Measurements from ENCODE around the gene TBC1D28. TPM values are rescaled to one million over a fixed set of nuclear protein-coding genes. Genes with fewer than 3 reads are reported as not detected.
"Not testable (repeated sequence)": the region's sequence is repeated elsewhere in the genome, so short reads cannot be mapped to it uniquely, and the experiment has no call there.

The TBC1D28 gene
- total RNA-seq = not detected in 2 replicates

DNA sequence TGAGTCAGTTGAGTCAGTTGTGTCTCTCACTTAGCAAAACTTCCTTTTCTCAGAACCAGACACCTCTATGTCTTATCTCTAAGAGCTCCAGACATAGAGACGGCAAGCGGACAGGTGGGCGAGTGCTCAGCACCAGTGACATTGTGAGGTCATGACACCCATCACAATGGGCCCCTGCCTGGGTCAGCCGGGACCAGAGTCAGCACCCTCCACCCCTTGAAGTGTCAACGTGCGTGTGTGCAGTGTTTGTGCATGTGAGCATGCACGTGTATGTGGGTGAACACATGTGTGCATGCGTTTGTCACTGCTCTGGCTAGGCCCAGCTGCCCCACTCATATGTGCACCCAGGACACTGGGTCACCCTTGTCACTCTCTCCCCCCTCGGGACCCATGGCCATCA lies at the start of gene TBC1D28:
Gene TBC1D28 (minus strand): TSS at position 101 of the 400 bp plus-strand sequence. CDS start 3,039 bp downstream, outside the sequence.
- DNase-seq (ENCODE audit: low read depth) = not testable (repeated sequence)

DNA sequence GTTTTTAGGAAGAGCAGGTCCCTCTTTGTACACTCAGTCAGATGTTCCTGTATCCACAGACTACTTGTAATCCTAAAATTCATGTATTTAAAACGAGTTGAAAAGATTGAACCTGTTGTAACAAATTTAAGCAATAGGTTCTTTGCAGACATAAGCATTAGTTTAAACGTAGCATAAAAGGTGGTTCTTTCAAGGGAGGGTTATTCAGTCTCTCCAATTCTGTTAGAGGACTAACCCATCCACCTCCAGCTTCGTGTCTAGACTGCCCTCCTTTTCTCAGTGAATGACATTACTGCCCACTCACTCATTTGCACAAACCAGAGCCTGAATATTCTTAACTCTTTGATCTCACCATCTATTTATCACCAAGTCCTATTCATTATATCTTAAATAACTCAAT lies 38.5 kb upstream of the TBC1D28 start:
- DNase-seq (ENCODE audit: low read depth) = not testable (repeated sequence)

DNA sequence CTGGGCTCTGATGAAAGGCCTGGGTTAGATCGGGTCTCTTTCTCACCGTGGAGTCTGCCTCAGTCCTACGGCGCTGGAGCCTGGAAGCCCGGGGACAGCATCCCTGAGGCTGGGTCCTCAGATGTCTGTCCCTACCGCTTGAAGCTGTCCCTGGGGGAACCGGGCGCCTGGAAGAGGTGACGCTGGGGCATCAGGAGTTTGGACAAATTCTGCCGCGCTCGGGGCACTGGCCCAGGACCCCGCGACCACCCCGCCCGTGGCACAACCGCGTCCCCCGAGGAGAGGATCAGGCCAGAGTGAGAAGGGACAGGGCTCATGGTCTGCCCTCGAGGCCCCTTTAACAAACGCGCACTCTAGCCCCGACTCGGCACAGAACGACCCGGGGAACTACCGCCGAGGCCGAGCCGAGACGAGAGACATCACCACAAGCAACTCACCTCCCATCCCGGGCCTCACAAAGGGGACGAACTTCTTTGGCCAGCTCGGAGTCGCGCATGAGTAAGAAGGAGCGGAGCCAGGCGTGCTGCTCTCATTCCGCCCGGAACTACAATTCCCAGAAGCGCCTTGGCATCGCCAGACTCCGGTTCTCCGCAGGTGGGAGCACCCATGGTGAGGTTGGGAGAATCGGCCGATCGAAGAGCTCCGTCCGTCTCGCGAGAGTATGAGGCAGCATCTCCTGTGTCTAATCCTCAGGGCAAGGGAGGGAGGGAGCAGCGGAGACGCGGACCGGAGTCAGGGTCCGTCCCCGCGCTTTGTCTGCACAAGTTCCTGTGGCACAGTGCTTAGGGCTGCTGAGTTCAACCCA lies 37.8 kb upstream of the TBC1D28 start, which contains the start of gene FOXO3B:
Gene FOXO3B (minus strand): TSS at position 548 of the 805 bp plus-strand sequence. CDS start 663 bp downstream, outside the sequence.
- DNase-seq (ENCODE audit: low read depth) = peak; percentile 85

DNA sequence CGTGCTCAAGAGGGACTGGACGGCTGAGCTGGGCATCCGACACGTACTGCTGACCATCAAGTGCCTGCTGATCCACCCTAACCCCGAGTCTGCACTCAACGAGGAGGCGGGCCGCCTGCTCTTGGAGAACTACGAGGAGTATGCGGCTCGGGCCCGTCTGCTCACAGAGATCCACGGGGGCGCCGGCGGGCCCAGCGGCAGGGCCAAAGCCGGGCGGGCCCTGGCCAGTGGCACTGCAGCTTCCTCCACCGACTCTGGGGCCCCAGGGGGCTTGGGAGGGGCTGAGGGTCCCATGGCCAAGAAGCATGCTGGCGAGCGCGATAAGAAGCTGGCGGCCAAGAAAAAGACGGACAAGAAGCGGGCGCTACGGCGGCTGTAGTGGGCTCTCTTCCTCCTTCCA lies 33.2 kb upstream of the TBC1D28 start:
- not testable (repeated sequence) for DNase-seq (ENCODE audit: low read depth)

DNA sequence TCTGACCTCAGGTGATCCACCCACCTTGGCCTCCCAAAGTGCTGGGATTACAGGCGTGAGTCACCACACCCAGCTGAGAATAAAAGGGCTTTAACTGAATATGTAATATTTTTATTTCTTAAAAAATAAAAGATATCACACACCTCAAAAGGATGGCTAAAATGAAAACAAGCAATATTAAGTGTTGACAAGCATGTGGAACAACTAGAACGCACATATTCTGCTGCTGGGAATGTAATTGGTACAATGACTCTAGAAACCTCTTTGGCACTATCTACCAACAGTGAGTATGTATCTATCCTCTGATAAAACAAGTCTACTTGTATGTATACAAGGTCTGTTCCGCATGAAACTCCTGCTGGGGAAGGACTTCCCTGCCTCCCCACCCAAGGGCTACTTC lies 32.7 kb upstream of the TBC1D28 start:
- DNase-seq (ENCODE audit: low read depth) = not testable (repeated sequence)

DNA sequence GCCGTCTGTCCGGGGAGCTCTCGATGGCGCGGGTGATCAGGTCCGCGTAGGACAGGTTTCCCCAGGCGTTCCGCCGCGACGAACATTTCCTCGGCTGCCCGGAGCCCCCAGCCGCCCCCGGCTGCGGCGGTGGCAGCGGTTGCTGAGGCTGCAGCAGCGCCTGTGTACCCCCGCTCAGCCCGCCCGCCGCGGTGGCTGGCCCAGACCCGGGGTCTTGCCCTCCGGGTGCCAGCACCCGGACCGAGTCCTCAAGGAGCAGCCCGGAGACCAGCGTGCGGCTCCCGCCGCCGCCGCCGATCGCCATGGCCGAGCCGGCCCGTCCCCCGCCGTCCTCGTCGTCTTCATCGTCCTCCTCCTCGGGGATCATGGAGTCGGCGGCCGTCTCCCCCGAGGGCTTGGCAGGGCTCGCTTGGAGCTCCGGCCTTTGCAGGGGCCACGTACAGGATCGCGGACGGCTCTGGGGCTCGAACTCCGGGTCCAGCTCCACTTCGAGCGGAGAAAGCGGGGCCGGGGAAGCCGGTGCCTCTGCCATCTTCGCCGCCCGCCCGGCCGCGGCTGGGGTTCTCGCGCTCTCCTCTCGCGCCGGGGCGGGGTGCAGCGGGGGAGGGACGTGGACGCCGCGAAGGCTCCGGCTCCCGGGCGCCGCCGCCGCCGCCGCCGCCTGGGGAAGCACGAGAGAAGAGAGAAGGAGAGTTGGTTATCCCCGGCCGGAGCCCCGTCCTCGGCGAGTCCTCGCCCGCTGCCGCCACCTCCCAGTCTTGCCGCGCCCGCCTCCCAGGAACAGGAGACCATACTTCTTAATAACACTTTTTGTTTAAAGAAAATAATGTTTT lies 28.4 kb upstream of the TBC1D28 start:
- DNase-seq (ENCODE audit: low read depth) = not testable (repeated sequence)

DNA sequence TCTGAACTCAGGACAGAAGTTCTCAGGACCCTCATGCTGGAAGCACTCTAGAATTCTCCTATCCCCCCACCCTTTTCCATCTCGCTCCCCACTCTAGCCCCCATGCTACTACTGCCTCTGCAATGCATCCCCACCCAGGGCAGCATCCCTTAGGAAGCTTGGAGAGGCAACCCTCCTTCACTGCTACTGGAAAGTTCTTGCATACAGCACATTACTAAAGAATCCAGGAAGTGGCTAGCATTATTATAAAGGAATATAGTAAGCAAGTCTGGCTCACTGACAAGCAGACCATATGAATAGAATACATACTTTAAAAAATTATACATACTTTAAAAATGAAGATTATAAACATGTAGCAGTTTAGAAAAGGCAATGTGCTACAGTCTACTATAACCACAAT lies 24.4 kb upstream of the TBC1D28 start:
- not testable (repeated sequence) for DNase-seq (ENCODE audit: low read depth)

DNA sequence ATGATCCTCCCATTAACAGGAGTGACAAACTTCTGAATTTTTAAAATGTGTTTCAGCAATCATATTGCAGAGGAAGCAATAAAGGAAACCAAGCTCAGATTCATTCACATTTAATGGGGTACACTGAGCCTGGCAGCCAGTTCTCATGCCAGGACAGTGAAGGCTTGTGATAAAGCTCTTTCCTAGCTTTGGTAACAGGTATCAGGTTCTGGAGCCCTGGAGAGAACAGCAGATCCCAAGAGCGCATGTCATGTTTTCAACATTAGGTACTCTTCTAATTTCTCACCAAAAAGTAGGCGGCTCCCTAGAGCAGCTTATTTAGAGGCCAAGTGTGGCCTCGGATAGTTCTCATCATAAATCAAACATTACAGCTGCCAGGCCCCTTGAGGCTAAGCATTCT lies 23.3 kb upstream of the TBC1D28 start:
- not testable (repeated sequence) for DNase-seq (ENCODE audit: low read depth)

DNA sequence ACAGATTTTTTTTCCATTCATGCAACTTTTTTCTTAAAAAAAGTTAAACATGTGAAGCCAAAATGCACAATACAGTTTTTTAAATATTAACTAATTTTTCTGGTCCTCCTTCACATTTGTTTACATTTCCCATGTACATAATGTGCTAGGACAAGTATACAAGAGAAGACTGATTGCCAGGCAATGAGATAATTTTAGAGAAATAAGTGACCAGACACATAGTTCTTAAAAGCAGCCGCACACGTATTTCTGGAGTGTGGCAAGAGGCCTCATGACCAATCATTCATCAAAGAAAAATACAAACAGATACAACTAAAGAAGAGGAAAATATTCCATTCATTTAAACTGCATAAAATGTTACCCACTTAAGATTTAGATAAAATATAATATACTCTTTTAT lies 22.1 kb upstream of the TBC1D28 start:
- not testable (repeated sequence) for DNase-seq (ENCODE audit: low read depth)

DNA sequence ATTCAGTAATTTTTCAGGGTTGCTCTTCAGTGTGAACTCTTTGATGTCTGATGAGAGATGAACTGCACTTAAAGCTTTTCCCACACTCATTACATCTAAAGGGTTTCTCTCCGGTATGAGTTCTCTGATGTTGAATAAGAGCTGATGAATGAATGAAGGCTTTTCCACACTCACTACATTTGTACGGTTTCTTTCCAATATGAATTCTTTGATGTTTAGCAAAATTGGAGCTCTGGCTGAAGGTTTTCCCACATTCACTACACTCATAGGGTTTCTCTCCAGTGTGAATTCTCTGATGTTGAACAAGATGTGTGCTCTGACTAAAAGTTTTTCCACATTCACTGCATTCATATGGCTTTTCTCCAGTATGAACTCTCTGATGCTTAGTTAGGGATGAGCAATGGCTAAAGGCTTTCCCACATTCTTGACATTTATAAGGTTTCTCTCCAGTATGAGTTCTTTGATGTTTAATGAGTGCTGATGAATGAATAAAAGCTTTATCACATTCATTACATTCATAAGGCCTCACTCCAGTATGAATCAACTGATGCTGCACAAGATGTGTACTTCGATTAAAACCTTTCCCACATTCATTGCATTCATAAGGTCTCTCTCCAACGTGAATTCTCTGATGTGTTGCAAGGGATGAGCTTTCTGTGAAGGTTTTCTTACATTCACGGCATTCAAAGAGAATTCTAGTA lies 17.9 kb upstream of the TBC1D28 start:
- DNase-seq (ENCODE audit: low read depth) = not testable (repeated sequence)

DNA sequence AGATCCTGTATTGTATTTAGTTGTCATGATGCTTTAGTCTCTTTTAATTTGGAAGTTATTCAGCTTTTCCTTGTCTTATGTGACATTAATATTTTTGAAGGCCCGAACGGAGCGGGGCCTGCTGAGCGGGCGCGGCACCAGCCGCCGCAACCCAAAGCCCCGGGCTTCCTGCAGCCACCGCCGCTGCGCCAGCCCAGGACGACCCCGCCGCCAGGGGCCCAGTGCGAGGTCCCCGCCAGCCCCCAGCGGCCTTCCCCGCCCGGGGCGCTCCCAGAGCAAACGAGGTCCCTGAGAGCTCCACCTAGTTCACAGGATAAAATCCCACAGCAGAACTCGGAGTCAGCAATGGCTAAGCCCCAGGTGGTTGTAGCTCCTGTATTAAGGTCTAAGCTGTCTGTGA lies 5.9 kb upstream of the TBC1D28 start:
- DNase-seq (ENCODE audit: low read depth) = not testable (repeated sequence)

DNA sequence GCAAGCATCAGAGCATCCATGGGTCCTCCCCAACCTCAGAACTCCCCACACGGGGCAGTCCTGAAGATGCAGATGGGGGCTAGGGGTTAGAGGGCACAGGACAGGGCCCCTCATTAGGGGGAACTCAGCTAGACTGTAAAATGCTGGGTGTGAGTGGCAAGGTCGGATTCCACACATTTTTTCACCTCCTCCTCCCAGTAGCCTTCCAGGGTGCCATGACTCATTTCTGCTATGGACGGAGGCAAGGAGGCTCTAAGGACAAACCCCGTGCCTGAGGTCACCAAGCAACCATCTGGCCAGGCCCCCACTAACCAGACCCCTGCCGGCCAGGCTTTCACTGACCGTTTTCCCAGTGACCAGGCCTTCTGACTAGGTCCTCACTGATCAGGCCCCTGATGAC lies 1.1 kb downstream of the TBC1D28 start:
- not testable (repeated sequence) for DNase-seq (ENCODE audit: low read depth)

DNA sequence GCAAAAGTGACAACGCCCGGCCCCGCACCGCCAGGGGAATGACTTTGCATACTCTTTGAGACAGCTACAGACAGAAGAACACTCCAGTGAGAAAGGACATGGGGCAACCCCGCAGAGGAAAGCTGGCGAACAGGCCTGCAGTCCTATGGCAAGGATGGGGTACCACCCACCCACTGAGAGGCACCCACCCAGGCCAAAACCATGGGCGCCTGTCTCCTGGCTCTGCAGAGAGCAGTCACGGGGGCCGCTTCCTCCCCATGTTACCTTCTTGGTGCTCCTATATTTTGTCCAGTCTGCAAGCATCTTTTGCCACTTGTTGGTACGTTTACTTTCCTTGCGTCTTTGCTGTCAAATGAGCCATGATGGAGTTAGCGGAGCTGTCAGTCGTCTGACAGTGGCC lies 5.8 kb downstream of the TBC1D28 start:
- not testable (repeated sequence) for DNase-seq (ENCODE audit: low read depth)

DNA sequence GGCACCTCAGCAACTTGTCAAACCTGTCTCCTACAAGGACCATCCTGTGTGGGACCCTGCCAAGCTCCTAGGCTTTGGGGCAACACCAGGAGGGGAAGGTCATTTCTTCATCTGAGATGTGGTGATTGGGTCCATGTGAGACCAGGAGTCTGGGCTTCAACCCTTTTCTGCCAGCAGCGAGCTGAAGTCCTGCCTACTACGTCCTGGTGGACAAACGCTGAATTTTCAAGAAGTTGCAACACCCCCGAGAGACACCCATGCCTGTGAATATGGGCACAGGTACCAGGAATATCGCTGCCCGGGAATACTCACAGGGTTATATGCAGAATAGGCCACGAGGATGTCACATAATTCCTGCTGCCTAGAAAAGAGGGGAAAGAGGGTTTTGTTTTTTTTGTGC lies 8.0 kb downstream of the TBC1D28 start:
- DNase-seq (ENCODE audit: low read depth) = not testable (repeated sequence)

DNA sequence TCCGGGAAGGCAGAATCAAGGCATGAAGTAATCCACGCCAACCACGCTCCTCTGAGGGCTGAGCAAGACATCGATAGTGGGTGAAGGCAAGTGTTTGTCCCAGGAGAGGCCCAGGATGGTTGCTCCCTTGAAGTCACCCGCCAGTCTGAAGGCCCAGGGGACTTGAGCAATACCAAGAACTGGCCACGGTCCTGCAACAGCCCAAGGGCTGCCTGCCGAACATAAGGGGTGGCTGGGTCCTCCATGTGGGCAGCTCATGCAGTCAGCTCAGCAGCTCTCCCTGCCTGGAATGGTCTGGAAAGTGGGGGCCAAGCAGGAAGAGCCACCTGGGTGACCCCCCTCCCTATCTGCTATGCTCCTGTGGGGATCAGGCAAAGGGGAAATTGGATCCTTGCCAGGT lies 8.4 kb downstream of the TBC1D28 start:
- DNase-seq (ENCODE audit: low read depth) = not testable (repeated sequence)

DNA sequence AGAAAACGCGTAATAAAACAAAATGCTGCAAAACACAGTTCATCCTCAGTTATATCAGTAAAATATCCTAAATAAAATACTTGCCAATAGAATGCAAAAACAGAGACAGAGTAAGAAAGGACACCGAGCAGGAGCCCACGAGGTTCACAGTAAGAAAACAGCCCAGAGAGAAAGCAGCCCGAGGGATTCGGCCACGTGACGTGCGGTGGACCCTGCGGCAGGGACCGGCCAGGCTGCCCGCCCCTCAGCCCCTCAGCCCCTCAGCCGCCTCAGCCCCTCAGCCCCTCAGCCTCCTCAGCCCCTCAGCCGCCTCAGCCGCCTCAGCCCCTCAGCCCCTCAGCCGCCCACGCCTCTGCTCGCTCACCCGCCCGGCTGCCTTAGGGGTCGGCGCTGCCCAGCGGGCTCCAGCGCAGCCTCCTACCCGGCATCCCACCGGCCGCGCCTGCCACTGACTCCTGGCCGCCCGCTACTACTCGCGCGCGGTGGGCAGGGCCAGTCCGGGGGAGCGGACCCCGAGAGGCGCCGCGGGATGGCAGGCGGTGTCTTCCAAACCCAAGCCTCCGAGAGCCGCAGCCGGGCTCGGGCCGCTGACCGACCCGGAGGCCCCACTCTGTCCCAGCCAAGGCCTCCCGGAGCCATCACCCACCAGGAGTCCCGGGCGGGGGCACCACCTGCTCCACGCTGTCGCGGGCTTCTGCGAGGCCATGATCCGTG lies 9.5 kb downstream of the TBC1D28 start:
- not testable (repeated sequence) for DNase-seq (ENCODE audit: low read depth)

DNA sequence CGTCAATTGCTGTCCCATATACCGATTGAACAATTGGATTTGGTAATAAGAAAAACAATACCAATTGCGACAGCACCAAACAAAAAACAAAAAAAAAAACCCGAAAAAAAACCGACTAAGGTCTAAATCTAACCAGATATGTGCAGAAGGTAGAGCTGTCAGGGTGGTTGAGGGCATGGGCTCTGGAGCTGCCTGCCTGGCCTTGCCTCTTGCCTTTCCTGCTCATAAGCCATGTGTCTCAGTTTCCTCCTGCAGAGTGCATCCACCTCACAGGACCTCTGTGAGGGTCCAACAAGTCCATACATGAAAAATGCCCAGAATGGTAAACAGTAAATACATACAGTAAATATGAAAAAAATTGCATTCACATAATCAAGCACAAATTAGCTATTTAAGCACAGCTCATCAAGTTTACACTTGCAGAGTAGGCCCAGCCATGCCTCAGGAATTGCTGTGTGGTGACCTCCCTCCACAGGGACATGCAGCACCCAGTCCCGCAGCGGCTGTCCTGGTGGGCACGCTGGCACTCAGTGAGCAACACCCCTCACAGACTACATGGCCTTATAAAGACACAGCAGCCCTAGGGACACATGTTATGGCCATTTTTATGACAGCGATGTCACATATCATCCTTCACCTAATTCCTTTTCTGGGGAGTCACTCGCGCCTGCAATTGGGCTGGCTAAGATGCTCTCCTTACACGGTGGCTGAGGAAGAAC lies 17.9 kb downstream of the TBC1D28 start:
- DNase-seq (ENCODE audit: low read depth) = no peak

DNA sequence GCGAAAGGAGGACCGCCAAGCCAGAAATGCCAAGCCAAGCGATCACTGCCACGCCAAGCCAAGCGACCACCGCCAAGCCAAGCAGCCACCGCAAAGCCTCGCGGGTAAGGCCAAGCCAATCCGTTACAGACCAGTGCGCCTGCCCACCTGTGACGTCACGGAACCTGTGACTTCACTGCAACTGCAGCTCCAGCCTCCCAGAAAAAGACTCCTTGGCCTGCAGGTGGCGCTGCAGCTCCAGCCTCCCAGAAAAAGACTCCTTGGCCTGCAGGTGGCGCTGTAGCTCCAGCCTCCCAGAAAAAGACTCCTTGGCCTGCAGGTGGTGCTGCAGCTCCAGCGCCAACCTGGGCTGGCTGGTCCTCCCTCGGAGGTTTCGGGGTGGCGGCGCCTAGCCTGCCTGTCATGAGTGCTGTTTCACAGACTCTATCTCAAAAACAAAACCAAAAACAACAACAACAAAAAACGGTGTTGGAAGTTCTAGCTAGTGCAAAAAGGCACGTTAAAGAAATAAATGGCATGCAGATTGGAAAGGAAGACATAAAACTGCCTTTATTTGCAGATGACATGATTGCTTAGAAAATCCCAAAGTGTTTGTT lies 18.6 kb downstream of the TBC1D28 start:
- DNase-seq (ENCODE audit: low read depth) = peak; percentile 51

DNA sequence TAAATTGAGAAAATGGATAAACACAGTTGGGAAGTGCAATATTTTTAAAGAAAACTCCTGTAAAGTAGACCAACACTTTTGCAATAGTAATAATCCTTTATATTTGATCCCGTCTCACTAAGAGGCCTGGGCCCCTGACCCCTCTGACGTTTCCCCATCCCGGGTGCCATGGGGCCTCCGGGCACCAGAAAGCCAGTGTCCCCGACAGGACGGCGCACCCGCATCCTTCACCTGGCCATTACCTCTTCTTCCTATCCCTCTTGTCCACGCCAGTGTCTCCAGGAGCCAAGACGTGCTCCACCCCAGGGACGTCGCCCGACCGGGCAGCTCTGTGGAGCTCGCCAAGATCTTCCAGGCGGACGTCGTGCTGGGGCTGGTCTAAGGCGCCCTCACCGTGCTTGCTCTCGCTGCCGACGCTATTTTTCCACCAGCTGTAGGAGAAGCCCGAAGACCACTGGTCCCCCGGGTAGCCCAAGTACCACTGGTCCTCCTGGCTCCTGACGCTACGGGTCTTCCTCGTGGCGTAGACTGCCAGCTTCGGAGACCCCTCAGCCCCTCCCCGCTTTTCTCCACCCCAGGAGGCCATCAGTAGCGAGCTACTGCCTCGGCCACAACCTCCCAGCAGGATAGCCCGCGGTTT lies 19.2 kb downstream of the TBC1D28 start:
- not testable (repeated sequence) for DNase-seq (ENCODE audit: low read depth)

DNA sequence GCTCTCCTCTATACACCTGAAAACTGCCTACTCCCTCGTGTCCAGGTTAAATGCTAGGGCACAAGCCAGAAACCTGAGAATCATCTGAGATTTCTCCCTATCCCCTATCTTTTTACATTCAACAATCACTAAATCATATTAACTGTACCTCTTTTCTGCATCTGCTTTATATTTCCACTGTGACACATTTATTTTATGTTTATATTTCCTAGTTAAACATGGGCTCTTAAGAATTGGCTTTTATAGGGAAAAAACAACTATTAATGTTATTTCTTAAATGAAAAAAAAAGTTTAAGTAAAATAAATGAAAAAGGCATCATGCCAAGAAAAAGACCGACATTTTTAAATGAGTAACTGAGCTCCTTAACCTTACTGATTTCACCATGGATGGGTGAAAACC lies 26.6 kb downstream of the TBC1D28 start:
- DNase-seq (ENCODE audit: low read depth) = not testable (repeated sequence)

Measured in renal cortical epithelial cell (primary cell).